HG03159 (cell line): Measurements from ENCODE around the gene AHDC1.

ENCODE experiments used
- ATAC-seq: cut with Tn5 transposase; IDR thresholded peaks from one replicate; pipeline ENCODE4 v1.9.1; 2021; ENCODE audit warnings: mild to moderate bottlenecking, moderate library complexity; ENCODE audit not compliant: unreplicated experiment

AHDC1 gene

DNA sequence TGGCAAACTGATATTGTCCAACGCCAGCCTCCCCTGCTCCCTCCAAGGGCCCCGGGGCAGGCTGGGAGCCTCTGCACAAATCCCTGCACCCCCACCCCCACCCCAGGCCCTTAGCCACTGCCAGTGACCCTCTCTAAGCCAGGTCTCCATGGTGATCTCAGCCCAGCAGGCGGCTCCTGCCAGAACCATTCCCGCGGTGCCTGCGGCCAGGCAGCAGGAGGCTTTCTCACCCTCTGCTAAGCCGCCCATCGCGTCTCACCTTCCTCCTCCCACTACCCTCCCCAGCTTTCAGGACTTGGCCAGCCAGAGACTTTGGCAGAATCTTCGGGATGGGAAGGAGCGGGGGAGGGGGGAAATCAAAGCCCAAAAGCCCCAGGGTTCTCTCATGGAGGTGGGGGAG is 67.2 kb downstream of the AHDC1 start:
- no peak for ATAC-seq

DNA sequence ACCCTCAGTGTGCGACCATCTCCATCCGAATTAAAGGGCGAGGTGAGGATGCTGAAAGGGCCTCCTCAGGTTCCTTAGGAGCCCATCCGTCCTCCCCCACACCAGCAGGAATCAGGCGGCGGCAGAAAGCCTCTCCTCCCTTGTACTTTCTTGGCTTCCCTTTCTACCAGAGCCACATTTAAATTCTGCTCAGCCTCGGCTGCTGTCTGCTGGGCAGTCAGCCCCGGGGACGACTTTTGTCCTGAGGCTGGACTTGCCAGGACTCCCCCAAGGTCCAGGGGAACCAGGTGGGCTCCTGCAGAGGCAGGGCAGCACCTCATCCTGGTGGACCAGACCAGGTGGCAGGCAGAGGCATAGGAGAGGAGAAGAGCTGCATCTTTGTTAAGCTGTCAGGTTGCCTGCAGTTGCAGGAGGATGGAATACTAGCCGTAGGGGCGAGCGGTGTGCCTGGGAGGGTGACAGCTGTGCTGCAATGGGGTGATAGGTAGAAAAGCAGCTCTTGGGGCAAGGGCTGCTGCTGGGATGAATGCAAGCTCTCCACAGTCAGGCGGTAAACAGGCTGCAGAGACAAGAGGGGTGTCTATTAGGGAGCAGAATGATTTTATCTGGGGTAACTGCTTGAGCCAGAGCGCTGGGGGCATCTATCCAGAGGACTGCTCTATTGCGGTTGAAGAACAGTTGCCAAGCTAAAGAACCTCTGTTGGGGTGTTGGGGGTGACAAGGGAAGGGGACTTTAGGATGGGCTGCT is 67.8 kb downstream of the AHDC1 start:
- no peak for ATAC-seq

DNA sequence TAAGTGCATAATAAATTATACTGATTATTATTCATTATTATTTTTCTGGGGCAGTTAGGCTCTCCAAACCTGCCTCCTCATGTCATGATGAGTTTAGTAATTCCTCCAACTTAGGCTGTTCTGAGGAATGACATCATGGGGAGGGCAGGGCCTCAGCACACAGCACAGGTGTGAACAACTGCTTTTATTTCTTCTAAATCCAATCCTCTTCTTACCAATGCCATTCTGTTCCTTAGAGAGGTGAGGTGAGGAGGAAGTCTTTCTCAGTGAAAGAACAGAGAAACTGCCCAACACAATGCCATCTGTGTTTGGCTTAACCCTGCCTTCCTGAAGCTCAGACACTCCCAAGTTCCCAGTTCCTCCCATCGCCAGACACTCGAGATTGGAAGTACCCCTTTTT is 68.6 kb downstream of the AHDC1 start:
- no peak for ATAC-seq

DNA sequence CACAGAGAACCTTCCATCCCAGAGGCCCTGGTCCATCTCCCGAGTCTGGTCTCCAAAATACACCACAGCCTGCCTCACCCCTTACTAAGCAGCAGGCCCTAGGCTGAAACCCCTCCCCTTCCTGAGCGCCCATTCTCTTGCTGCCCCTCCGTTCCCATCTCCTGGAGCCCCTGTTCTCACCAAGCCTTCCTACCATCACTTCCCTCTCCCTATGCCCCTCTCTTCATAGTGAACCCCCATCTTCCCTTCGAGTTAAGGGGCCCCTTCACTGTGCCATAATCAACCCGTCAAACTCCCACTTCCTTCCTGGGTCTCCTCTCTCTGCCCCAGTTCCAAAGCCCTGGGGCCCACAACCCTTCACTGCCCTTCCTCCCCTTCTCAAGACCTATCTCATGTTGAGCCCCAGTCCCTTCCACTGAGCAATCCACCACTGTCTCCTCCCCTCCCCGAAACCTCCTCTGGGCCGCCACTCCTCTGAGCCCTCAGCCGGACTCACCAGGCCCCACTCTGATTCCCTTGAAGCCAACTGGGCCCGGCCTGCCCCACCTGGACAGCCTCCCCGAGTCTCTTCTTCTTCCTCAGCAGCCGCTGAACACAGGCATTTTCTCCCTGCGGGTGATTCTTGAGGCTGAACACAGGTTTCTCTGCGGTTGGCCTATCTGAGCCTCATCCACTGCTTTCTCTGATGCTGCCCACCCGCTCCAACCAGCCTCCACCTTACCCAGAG is 71.8 kb downstream of the AHDC1 start:
- ATAC-seq = no peak

DNA sequence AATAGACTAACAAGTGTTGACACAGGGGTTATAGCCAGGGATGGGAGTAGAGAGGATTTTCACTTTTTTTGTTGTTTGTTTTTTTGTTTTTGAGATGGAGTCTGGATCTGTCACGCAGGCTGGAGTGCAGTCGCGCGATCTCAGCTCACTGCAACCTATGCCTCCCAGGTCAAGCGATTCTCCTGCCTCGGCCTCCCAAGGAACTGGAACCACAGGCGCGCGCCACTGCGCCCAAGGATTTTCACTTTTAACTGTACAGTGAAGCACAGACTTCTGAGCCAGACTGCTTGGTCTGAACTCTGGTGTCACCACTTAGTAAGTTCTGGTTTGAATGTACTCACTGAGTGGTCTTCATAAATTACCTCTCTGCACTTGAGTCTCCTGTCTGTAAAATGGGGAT is 73.8 kb downstream of the AHDC1 start:
- ATAC-seq = no peak

DNA sequence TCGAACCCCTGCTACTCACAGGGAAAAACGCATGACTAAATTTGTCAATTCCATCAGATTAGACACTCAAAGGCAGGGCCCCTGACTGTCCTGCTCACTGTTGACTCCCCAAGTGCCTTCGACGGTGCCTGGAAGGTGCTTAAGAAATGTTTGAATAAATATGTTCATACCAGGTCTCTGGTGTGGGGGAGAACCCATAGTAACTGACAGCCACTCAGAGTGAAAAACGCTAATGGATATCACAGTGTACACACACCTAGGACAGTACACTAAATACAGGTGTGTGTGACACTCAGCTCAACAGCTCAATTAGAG is 74.3 kb downstream of the AHDC1 start:
- ATAC-seq = no peak

DNA sequence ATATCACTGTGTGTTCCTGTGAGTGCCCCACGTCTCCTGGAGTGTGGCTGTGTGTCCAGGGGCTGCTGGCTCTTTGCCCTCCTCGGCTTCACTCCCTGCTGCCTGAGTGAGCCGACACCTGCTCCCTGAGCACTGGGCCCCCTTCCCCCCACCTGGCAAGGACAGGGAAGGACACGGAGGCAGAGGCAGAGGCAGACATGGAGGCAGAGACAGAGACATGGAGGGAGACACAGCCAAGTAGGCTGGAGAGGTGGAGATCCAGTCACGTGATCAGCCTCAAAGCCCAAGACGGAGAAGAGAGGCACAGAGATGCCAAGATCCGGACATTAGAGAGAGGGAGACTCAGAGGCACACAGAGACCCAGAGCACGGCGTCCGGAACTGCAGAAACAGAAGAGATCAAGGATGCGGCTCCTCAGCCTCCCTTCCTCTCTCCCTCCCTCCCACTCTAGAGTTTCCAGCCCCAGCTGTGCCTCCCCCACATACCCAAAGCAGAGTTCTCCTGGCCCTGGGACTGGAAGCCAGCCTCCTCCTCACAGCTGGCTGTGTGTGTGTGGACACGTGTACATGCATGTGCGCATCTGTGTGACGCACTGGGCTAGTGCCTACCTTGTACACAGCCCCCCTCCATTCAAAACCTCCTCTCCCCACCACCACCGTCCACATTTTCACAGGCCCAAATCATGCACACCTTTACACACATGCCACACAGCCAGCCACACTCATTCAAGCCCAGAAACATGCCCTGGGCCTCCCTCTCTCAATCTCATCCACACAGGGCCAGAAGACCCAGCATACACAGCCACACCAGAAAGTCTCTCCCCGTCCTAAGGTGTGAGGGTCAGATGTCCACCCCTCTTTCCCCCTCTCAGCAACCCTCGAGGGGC is 74.9 kb downstream of the AHDC1 start:
- no peak for ATAC-seq

DNA sequence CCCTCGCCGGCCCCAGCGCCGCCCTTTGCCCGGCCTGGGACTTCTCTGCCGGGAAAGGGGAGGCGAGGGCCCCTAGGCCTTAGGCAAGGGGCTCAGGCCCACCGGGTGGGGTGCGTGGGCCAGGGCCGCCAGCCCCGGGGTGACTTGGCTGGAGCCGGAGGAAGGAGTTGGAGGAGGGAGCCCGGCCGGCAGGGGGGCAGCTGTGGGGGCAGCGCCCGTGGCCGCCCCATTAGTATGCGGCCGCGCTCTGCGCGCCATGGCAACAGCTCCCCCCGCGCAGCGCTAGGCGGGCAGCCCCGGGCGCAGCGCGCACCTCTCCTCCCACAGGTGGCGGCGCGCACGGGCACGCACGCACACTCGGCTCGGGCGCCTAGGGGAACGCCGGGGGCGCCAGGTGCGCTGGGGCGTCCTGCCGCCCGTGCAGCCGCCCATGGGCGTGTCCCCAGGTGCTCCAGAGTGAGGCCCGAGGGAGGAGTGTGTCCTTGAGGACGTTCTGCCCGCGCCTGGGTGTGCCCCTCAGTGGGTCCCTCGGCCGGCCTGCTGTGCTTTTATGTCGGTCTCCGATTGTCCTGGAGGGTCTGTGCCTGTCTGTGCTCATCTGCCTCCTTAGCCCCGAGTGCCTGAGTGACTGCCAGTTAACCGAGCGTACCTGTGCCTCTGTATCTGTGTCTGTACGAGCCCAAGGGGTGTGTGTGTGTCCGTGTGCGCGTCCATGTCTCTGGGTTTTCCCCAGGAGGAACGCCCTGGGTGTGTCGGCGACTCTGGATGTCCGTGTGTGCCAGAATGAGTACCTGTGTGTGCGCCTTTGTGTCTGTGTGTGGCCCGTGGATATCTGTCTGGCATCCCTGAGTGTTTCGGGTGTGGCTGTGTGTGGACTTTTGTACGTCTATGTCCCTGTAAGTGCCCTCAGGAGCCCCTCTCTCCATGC is 75.8 kb downstream of the AHDC1 start:
- ATAC-seq = no peak

DNA sequence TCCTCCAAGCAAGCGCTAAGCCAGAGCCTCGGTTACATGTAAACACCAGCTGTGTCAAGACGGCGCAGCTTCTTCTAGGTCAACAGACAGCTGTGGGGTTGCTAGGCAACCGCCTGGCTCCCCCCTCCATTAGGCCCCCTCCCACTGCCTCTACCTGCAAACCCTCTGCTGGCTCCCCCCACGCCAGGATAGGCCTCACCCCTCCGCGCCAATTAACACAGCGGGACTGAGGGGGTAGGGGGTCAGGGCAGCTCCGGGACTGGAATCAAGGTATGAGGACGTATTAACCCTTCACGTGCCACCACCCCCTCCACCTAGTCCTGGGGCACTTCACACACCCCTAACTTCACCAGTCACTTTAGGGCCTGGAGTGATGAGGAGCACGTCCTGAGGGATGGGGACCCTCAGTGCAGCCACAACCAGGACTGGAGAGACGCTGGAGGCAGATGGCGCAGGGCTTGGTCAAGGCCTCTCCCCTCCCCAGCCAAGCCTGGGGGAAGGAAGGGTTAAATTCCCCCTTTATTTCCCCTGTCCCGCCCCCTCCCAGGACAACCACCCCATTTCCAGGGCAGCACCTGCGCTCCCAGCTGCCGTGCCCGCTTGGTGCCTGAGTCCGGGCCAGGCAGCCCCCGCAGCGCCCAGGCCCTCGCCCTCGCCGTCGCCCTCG is 76.6 kb downstream of the AHDC1 start:
- ATAC-seq = no peak

DNA sequence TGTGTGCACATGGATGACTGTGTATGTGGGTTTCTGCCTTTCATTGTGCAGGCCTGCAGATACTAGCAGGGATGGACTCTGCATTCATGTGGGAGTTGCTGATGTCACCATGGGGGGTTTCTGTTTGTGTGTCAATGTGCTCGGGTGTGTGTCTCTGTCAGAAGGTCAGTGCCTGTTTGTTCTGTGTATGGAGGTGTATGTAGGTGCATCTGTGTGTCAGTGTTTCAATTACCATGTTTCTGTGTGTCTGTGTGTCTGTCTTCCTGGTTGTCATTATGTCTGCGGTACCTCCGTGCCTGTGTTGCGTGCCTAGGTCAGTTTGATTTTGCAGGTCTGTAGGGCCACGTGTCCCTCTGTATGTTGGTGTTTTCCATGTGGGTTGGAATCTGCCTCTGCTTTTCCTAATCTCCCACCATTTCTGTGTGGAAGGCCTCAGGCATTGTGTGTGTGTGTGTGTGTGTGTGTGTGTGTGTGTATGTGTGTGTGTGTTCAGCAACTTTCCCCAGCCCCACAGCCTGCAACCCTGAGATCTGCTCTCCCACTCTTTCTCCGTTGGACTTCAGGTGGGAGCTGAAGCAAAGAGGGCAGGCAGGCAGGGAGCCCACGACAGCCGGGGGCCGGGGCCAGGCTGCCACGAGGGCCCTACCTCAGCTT is 77.2 kb downstream of the AHDC1 start:
- ATAC-seq = no peak

DNA sequence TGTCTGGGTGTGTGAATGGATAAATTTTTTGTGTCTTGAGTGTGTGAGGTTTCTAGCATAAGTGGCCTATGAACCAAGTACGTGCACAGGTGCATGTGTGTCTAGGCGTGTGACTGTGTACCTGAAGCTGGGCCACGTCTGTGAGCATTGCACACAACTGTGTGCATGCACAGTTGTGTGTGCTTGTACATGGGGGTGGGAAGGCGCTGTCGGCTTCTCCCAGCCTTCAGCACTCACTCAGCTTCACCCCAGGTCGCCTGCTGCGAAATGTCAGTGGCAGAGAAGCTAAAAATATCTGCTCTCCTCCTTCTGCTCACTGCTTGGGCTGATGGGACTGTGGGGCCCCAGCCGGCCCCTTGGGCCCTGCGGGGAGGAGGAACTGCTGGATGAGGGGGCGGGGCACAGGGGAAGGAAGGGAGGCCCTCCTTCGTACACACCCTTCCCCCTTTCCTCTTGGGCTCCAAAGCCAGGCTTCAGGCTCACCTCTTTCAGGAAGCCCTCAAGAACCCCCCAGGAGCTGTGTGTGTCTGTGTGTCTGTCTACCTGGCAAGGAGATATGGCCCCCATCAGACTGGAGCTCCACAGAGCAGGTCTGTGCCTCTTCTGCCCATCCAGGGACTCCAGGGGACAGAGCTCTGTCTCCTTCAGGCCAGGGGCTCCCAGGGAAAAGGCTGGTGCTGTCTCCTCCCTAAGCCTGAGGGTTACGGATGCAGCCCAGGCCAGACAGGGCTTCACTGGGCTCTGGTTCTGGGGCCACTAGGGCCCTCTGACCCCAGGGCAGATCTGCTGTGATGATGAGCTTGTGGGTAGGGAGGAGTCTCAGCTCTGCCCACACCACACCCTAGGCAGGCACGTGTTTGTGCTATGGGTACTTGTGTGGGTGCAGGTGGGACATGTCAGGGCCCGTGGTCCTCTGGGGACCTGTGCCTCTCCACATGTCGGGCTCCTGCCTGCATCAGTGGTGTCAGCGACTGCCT is 78.4 kb downstream of the AHDC1 start:
- ATAC-seq = no peak

DNA sequence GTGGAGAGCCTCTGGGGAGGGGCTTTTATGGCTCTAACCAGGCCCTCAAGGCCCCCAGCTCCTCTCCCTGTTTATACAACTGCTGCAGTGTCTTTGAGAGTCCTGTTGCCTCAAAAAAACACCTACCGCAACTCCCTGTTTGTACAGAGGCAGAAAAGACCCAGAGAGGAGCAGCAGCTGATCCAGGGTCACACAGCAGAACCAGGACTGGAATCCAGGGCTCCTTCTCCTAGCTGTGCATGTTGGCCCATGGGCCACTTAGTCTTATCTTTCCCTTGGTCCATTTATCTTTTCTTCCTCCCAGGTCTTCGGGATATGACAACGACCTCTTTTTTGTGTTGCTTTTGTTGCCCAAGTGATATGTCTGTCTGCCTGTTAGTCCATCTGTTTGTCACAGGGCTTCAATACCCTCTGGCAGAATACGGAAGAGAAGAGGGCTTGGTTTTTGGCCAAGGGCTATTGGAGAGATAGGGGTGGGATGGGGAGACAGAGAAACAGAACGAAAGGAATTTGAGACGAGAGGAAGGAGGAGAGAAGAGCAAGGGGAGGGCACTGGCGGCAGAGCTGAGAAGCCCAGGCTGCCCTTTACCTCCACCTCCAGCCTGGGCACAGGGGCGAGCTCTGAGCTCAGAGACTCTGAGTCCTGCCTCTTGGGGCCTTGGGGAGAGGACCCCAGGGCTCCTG is 80.5 kb downstream of the AHDC1 start:
- ATAC-seq = no peak

DNA sequence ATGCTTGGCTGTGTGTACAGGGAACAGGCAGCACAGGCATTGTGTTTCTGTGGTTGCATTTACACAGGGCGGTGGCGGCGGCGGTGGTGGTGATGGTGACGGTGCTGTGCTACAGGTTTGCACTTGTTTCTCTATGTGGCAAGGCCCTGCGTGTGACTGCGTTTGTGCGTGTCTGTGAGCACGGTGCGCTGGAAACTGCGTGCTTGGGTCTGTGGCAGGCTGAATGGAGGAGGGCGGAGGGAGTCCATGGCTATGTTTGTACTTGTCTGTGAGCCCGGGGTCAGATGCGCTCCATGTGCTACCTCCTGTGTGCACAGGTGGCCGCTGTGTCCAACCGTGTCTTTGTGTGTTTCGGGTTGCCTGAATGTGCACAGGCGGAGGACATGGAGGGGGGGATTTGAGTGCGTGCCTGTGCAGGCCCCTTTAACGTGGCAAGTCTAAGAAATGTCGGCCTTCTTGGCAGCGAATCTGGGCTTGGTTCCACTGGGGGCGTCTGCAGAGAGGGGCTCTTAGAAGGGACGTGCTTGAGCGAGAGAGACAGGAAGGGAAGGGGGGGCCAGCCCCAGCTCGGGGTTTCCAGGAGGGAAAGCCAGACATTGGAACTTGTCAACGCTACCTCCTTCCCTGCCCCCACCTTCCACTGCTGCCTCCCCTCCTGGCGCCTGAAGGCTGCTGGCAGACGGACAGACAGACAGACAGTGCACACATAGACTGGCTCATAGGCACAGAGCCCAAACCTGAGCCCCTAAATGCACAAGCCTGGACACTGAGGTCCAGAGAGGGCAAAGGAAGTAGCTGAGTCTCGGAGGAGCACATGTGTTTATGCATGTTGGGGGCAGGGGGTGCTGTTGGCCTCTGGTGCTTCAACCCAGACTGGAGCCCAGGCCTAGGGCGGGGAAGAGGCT is 81.3 kb downstream of the AHDC1 start:
- no peak for ATAC-seq

DNA sequence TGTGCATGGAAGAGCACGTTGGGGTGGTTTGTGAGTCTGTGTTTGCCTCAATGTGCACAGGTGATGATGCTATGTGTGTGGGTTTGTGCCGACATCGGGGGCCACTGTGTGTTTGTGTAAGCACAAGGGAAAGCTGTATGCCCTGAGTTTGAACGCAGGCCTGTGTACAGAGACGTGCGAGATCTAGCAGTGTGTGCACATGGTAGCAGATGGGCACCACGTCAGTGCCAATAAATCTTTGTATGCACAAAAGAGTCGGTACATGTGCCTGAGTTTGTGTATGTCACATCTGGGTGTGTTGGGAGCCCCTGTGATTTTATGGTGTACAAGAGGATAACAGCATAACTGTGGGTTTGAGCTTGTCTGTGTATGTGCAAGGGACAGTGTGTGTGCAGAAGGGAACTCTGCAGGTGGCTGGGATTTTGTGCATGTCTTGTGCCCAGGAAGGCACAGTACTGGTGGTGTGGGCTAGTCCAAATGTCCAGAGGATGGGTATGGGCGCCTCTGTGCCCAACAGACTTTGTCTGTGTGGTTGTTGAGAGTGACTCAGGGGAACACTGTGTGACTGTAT is 82.0 kb downstream of the AHDC1 start:
- ATAC-seq = no peak

DNA sequence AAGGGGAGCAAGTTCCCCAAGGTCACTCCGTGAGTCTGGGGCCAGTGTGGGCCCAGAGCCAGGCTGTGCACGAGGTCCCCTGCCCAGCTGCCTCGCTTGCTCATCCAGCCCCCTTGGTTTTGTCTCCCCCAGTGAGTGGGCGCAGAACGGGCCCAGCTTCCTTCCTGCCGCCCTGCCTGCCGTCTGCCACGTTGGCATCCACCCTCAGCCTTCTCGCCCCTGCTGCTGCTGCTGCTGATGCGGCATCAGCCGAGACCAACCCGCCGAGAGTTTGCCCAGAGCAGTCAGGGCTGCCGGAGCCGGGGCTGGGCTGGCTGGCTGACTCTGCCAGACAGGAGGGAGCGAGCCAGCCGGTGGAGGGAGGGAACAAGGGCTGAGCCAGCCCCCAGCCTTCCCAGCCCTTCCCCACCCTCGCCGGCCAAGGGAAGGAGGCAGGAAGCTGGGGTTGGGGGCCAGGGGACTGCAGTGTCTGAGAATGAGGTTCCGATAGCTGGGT is 82.6 kb downstream of the AHDC1 start:
- ATAC-seq = no peak

DNA sequence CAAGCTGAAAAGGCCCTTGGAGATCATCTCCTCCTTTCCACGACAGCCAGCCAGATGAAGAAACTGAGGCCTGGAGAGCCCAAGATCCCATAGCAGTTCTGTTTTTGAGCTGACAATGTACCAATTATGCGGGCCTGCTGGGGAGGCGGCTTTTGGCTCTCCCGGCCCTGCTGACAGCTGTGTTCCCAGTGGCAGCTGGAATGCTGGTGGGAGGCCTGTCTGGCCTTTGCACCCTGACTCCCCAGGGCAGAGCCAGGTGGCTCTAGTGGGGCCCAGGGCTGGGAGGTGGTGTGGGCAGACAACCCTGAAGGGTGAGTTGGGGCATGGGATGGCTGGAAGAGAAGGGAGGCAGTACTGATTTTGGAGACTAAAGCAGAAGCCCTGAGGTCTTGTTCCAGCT is 83.3 kb downstream of the AHDC1 start:
- no peak for ATAC-seq
